HG03103 (cell line): ENCODE data around the gene SGMS2.
"Not testable (repeated sequence)": the region's sequence is repeated elsewhere in the genome, so short reads cannot be mapped to it uniquely, and the experiment has no call there.

ENCODE experiments used
- ATAC-seq: cut with Tn5 transposase; IDR thresholded peaks from one replicate; pipeline ENCODE4 v1.9.1; 2021; ENCODE audit warnings: low read depth; ENCODE audit not compliant: unreplicated experiment

SGMS2 gene

DNA sequence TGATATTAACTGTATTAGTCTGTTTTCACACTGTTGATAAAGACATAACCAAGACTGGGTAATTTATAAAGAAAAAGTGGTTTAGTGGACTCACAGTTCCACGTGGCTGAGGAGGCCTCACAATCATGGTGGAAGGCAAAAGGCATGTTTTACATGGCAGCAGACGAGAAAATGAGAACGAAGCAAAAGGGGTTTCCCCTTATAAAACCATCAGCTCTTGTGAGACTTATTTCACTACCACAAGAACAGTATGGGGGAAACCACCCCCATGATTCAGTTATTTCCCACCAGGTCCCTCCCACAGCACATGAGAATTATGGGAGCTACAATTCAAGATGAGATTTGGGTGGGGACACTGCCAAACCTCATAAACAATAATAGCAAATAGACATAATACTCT, 80.3 kb downstream of the SGMS2 start:
- not testable (repeated sequence) for ATAC-seq

- no peak for ATAC-seq
Observed at GRCh38 chr4:107906458-107907100, 81.8 kb downstream of the SGMS2 start.

GRCh38 chr4:107908377-107908776, 83.6 kb downstream of the SGMS2 start:
- ATAC-seq, result no peak

DNA sequence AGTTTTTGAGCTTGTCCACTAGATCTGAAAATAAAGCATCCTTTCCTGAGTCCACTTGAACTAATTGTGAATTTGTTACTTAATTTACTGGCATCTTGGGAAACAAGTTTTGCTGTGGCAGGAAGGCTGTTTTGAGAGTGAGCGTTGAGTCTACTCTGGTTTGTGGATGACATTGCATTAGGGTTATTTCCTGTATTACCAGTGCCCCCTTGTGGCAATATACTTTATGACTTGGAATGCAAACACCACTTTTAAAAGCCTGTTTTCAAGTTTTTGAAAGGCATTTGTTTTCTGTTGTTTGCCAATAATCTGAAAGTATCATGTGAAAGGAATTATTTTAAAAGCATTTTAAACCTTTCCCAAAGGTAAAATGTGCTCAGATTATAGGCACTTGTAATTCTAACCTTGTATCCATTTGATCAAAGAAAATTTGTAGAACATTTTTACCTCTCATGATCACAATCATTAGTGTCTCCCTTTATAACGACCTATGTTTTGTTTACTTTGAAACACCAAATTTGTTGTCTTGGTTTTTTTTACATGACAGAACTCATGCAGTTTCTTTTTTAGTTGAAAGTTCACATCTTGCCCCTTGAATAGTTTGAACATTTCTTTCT, 88.7 kb downstream of the SGMS2 start:
- peak; percentile 96 for ATAC-seq

DNA sequence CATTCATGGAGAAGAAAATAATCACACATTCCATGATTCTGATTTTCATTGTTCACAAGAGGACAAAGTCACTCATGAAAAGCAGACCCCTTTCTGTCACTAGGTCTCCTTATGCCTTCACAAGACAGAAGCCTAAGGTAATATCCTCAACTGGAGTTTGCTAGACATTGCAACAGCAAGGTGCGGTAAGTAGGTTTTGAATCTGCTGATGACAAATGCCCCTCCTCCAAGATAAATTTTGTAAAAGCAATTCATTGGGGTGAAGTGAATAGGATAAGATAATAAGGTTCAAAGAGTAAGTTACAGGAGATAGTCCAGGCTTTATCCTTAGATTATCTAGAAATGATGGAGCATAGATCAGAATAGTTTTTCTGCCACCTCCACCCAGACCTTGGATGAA, 90.5 kb downstream of the SGMS2 start:
- no peak for ATAC-seq

- ATAC-seq, result no peak
Observed at GRCh38 chr4:107916623-107917022, 91.9 kb downstream of the SGMS2 start.

DNA sequence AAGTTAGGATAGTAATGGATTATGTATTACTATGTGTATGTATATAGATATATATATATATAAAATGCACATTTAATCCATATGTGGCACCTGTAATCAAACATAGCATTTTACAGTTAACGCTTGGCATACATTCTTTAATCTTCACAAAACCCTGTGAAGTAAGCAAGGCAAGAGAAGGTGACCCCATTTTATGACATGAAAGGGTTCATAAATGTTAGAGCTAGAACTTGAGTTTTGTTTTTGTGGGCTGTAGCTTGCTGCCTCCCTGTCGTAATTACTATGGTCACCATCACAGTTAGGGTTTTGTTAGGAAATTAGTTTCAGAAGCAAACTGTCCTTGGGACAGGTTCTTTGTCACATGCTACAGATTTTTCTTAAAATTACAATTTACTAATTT, 92.8 kb downstream of the SGMS2 start:
- no peak for ATAC-seq

DNA sequence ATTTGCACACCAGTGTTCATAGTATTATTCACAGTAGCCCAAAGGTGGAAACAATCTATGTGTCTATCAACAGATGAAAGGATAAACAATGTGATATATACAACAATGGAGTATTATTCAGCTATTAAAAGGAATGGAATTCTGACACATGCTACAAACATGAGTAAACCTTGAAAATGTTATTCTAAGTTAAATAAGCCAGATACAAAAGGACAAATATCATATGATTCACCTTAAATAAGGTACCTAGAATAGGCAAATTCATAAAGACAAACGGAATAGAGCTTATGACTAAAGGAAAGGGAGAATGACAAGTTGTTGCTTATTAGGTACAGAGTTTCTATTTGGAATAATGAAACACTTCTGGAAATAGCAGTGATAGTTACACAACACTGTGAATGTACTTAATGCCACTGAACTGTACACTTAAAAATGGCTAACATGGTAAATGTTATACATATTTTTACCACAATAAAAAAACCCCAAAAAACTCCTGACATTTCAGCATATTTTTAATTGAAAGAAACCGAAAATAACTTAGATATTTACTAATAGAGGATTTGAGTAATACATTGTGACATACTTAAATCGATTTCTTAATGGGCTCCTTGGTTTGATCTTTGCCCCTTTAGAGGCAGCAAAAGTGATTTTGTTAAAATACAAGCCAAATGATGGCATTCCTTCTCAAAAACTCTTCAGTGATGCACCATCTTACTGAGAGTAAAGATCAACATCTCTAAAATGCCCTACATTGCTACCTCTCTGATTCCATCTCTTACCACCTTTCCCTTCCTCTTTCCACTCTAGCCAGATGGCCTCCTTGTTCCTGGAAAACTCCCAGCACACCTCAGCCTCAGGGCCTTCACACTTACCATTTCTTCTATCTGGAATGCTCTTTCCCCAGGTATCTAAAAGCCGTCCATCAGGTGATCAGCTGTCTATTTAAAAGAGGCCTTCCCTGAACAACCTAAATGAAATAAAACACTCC, 98.0 kb downstream of the SGMS2 start:
- no peak for ATAC-seq

GRCh38 chr4:107925713-107926112, 101.0 kb downstream of the SGMS2 start:
- not testable (repeated sequence) for ATAC-seq

- ATAC-seq, result not testable (repeated sequence)
Observed at GRCh38 chr4:107926875-107927274, 102.1 kb downstream of the SGMS2 start.

GRCh38 chr4:107930821-107931774, 106.4 kb downstream of the SGMS2 start, which contains the start of gene CYP2U1:
Gene CYP2U1, plus strand, starts transcription at chr4:107931549. Its CDS starts 95 bp downstream, at chr4:107931644.
- ATAC-seq, result peak; percentile 94

DNA sequence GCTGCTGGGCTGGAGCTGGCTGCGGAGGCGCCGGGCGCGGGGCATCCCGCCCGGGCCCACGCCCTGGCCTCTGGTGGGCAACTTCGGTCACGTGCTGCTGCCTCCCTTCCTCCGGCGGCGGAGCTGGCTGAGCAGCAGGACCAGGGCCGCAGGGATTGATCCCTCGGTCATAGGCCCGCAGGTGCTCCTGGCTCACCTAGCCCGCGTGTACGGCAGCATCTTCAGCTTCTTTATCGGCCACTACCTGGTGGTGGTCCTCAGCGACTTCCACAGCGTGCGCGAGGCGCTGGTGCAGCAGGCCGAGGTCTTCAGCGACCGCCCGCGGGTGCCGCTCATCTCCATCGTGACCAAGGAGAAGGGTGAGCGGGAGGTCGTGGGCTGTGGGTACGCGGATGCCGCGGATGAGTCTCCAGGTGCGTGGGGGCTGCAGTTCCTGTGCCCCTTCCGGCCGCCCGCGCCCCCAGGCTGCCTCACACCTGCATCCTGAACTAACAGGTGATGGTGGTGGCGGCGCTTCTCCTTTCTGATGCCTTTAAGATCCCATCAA, 107.1 kb downstream of the SGMS2 start:
- ATAC-seq, result peak; percentile 20

DNA sequence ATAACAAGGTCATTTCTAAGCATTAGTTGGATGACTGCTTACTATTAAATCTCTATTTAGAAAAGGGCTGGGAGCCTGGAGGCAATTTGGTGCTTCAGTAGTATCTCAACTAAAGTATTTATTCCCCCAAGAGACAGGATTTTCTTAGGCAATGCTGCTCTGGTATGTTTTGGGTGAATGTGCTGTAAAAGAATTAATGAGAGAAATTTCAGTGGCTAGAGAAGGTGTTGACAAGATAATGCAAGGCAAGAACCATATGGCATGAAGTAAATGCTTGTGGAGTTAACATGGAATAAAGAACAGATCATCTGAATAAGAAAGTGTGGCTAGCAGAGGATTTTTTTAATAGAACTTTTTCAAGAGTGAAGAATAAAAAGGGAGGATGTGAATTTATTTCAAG, 110.5 kb downstream of the SGMS2 start:
- no peak for ATAC-seq

DNA sequence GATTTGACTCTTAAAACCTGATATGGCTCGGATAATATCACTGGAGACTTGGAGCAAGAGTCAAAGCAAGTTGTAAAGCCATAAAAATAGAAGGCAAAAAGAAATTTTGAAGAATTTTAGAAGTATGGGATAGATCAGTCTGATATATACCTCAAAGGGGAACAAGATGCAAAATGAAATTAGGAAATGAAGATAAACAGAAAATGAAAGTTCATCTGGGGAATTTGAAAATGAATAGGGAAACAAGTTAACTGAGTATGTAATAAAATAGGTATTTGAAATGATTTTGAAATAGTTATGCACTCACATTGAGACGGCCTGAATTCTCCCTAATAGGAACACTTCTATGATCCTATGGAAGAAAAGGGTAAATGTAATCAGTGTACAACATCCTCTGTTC, 112.3 kb downstream of the SGMS2 start:
- no peak for ATAC-seq

DNA sequence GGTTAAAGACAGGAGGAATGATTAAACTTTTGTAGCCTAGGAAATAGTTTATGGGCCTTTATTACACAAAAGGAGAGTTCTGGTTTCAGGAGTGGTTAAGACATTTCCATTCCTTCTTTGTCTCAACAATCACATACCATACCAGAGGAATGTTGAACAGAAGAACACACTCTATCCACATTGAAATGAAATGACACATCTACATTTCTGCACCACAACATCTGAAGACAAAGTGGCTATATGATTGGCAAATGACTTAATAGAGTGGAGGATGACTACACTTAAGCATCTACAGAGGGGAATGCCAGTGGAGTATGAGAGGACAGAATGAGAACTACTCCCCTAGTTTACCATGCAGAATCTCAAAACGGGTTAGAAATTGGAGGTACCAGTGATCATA, 114.6 kb downstream of the SGMS2 start:
- ATAC-seq, result no peak

DNA sequence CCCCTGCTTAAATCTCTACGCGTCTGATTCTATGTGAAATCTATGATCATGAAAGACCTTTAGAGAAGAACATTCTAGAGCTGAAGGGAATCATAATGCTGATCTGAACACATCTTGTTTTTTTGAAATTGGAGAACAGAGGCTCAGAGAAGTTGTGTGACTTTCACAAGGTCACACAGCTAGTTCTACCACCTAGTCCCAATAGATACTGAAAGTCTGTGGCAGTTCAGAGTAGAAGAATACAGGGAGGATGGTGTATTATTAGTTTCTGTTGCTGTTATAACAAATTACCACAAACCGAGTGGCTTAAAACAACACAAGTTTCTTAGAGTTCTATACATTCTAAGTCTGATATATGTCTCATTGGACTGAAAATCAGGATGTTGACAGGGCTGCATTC, 121.1 kb downstream of the SGMS2 start:
- ATAC-seq, result no peak

GRCh38 chr4:107950746-107951540, 126.2 kb downstream of the SGMS2 start:
- ATAC-seq, result no peak

DNA sequence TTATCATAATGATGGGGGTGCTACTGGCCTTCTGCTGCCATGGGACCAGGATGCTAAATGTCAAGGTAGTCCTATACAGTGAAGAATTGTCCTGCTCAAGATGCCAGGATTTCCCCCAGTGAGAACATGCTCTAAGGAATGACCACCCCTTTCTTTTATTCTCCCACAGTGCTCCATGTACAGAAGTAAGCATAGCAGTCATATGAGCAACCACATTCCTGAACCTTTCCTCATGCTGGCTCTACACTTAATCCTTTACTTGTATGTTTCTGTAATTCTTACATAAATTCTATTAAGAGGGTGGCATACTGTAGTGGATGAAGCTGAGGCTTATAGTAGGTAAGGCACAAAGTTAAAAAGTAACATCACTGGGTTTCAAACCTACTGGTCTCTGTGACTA, 126.8 kb downstream of the SGMS2 start:
- no peak for ATAC-seq

DNA sequence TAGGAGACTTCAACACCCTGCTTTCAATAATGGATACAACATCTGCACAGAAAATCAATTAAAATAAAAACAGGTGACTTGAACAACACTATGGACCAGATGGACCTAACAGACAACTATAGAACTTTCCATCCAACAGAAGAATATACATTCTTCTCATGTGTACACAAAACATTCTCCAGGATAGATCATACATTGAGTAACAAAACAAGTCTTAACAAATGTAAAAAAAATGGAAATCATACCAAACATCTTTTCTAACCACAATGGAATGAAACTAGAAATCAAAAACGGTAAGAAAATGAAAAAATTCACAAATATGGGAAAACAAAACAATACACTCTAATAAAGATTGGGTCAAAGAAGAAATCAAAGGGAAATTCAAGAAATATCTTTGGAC, 131.3 kb downstream of the SGMS2 start:
- ATAC-seq, result no peak
